Left ventricle myocardium inferior (tissue), 1 donor: Measurements from ENCODE around the gene VILL. TPM values are rescaled to one million over a fixed set of nuclear protein-coding genes. Genes with fewer than 3 reads are reported as not detected.
A peak's percentile ranks its signal among the peaks of the same experiment; 100 is the strongest.

Source experiments
- DNase-seq: peaks from one replicate; pipeline ENCODE4 v3.0.0-alpha.2; 2020
- H3K27ac ChIP-seq: fragments of 200-600 bp; replicated peaks from 2 replicates; pipeline ENCODE4 v1.8.0; 2021
- H3K27me3 ChIP-seq: fragments of 200-600 bp; 2 replicates; pipeline ENCODE4 v1.8.0; 2021; ENCODE audit warnings: low read depth
- H3K36me3 ChIP-seq: fragments of 200-600 bp; 2 replicates; pipeline ENCODE4 v1.8.0; 2021
- H3K4me1 ChIP-seq: fragments of 200-600 bp; 2 replicates; pipeline ENCODE4 v1.8.0; 2021
- H3K4me3 ChIP-seq: fragments of 200-600 bp; 2 replicates; pipeline ENCODE4 v1.8.0; 2021; ENCODE audit warnings: mild to moderate bottlenecking, moderate library complexity
- H3K9me3 ChIP-seq: fragments of 200-600 bp; replicated peaks from 2 replicates; pipeline ENCODE4 v1.8.0; 2021
- CTCF ChIP-seq: fragments of 200-600 bp; IDR thresholded peaks from 2 replicates; pipeline ENCODE4 v1.8.0; 2021; ENCODE audit warnings: antibody characterized with exemption, mild to moderate bottlenecking, borderline replicate concordance
- intact Hi-C: fragments of 100-400 bp; cut with micrococcal nuclease; formaldehyde crosslinking; loops from one replicate; pipeline ENCODE4 v1.11.0; 2022
- long read RNA-seq: library from polyadenylated mRNA; unstranded; transcript quantifications from one replicate; pipeline ENCODE4 v2.0.0, GENCODE V29; 2021
- total RNA-seq: library from RNA; stranded (reverse); fragmentation: NEBNext Ultra II Directional; extraction: Animal tissue kit (Norgen Biotek cat#: 25700); gene quantifications from one replicate; pipeline ENCODE4 v1.2.1, GENCODE V29; 2021
- donor health status: DM: no; HTN: yes; CAD: no; lungs with severe emphysema.

The VILL gene
- total RNA-seq: 3.6 TPM
- long read RNA-seq, partial matches to known transcripts: 1 of 4 reads
- long read RNA-seq, other reads (novel, unspliced or antisense): 3 of 4 reads

GRCh38 chr3:37990527-37990926 lies at the start of gene VILL:
TSS of gene VILL (plus strand) at chr3:37990786. CDS start at chr3:37993673, 2,887 bp downstream.
- Histone ChIP-seq H3K27ac (no peak within 1 kb of the TSS), H3K36me3 (no peaks in the 10 kb centered on the region), H3K4me3 (no peak within 1 kb of the TSS), H3K4me1 (peaks cover 33% of the 10 kb centered on the region), H3K9me3 (no peaks in the 10 kb centered on the region), H3K27me3 (no peaks in the 10 kb centered on the region)
- DNase-seq: no peak
- TF ChIP-seq CTCF: no peak
- intact Hi-C loops: no loop called here

GRCh38 chr3:37941608-37942508 lies 48.7 kb upstream of the VILL start:
- DNase-seq: no peak
- Histone ChIP-seq H3K9me3 (no peaks in the 10 kb centered on the region), H3K36me3 (no peaks in the 10 kb centered on the region), H3K27ac (peak overlapping the region; percentile 77), H3K27me3 (no peaks in the 10 kb centered on the region), H3K4me1 (peaks cover 62% of the 10 kb centered on the region), H3K4me3 (no peak overlapping the region)
- TF ChIP-seq CTCF: no peak
- intact Hi-C loops: no loop called here

GRCh38 chr3:37942646-37943045 lies 47.9 kb upstream of the VILL start:
- DNase-seq: no peak
- no peaks in the 10 kb centered on the region for H3K27me3 ChIP-seq
- H3K4me1 ChIP-seq: peaks cover 59% of the 10 kb centered on the region
- intact Hi-C loops: no loop called here
- peak overlapping the region; percentile 77 for H3K27ac ChIP-seq
- H3K9me3 ChIP-seq: no peaks in the 10 kb centered on the region
- no peaks in the 10 kb centered on the region for H3K36me3 ChIP-seq
- no peak overlapping the region for H3K4me3 ChIP-seq
- no peak for TF ChIP-seq CTCF

GRCh38 chr3:37943126-37943525 lies 47.5 kb upstream of the VILL start:
- Histone ChIP-seq H3K27ac (peak overlapping the region; percentile 77), H3K4me3 (no peak overlapping the region), H3K36me3 (no peaks in the 10 kb centered on the region), H3K4me1 (peaks cover 57% of the 10 kb centered on the region), H3K27me3 (no peaks in the 10 kb centered on the region), H3K9me3 (no peaks in the 10 kb centered on the region)
- DNase-seq: no peak
- TF ChIP-seq CTCF: no peak
- intact Hi-C loops: no loop called here

GRCh38 chr3:37943631-37944314 lies 46.8 kb upstream of the VILL start:
- Histone ChIP-seq H3K4me3 (no peak overlapping the region), H3K27me3 (no peaks in the 10 kb centered on the region), H3K9me3 (no peaks in the 10 kb centered on the region), H3K27ac (peak overlapping the region; percentile 77), H3K36me3 (no peaks in the 10 kb centered on the region), H3K4me1 (peaks cover 57% of the 10 kb centered on the region)
- TF ChIP-seq CTCF: no peak
- no peak for DNase-seq
- intact Hi-C loops: no loop called here
